HG03575 (cell line): ENCODE measurements around the gene ADH1C.
"Not testable (repeated sequence)": the region's sequence is repeated elsewhere in the genome, so short reads cannot be mapped to it uniquely, and the experiment has no call there.

Source experiments
- ATAC-seq: cut with Tn5 transposase; IDR thresholded peaks from one replicate; pipeline ENCODE4 v1.9.1; 2021; ENCODE audit not compliant: unreplicated experiment, insufficient number of reproducible peaks, low FRiP score; ENCODE audit errors: extremely low read depth

ADH1C gene

GRCh38 chr4:99352602-99353537, at the start of gene ADH1C:
TSS of gene ADH1C (minus strand) at chr4:99352746. CDS start at chr4:99352675, 71 bp downstream.
- no peak for ATAC-seq

- ATAC-seq: no peak
Observed at GRCh38 chr4:99400831-99401230, 48.3 kb upstream of the ADH1C start.

- no peak for ATAC-seq
Observed at GRCh38 chr4:99399017-99399416, 46.5 kb upstream of the ADH1C start.

GRCh38 chr4:99395595-99396364, 43.2 kb upstream of the ADH1C start:
- no peak for ATAC-seq

GRCh38 chr4:99394896-99395295, 42.4 kb upstream of the ADH1C start:
- no peak for ATAC-seq

GRCh38 chr4:99390055-99390454, 37.5 kb upstream of the ADH1C start:
- ATAC-seq: no peak

GRCh38 chr4:99389606-99390005, 37.1 kb upstream of the ADH1C start:
- no peak for ATAC-seq

GRCh38 chr4:99383833-99384392, 31.4 kb upstream of the ADH1C start:
- no peak for ATAC-seq

GRCh38 chr4:99383399-99383798, 30.9 kb upstream of the ADH1C start:
- ATAC-seq: no peak

GRCh38 chr4:99382745-99383360, 30.3 kb upstream of the ADH1C start:
- ATAC-seq: no peak

GRCh38 chr4:99381588-99382175, 29.1 kb upstream of the ADH1C start:
- ATAC-seq: no peak

GRCh38 chr4:99379571-99379970, 27.0 kb upstream of the ADH1C start:
- no peak for ATAC-seq

GRCh38 chr4:99378876-99379275, 26.3 kb upstream of the ADH1C start:
- no peak for ATAC-seq

GRCh38 chr4:99377341-99377740, 24.8 kb upstream of the ADH1C start:
- ATAC-seq: not testable (repeated sequence)

- ATAC-seq: not testable (repeated sequence)
Observed at GRCh38 chr4:99372464-99372863, 19.9 kb upstream of the ADH1C start.

GRCh38 chr4:99367817-99368216, 15.3 kb upstream of the ADH1C start:
- not testable (repeated sequence) for ATAC-seq

GRCh38 chr4:99366491-99366890, 13.9 kb upstream of the ADH1C start:
- no peak for ATAC-seq

- no peak for ATAC-seq
Observed at GRCh38 chr4:99362768-99363167, 10.2 kb upstream of the ADH1C start.

GRCh38 chr4:99361899-99362275, 9.3 kb upstream of the ADH1C start:
- ATAC-seq: no peak
